HG03097 (cell line): ENCODE data around the gene CACUL1.
"Not testable (repeated sequence)": the region's sequence is repeated elsewhere in the genome, so short reads cannot be mapped to it uniquely, and the experiment has no call there.

Experiments used
- ATAC-seq: cut with Tn5 transposase; IDR thresholded peaks from one replicate; pipeline ENCODE4 v1.9.1; 2021; ENCODE audit not compliant: unreplicated experiment, low FRiP score

CACUL1 gene

DNA sequence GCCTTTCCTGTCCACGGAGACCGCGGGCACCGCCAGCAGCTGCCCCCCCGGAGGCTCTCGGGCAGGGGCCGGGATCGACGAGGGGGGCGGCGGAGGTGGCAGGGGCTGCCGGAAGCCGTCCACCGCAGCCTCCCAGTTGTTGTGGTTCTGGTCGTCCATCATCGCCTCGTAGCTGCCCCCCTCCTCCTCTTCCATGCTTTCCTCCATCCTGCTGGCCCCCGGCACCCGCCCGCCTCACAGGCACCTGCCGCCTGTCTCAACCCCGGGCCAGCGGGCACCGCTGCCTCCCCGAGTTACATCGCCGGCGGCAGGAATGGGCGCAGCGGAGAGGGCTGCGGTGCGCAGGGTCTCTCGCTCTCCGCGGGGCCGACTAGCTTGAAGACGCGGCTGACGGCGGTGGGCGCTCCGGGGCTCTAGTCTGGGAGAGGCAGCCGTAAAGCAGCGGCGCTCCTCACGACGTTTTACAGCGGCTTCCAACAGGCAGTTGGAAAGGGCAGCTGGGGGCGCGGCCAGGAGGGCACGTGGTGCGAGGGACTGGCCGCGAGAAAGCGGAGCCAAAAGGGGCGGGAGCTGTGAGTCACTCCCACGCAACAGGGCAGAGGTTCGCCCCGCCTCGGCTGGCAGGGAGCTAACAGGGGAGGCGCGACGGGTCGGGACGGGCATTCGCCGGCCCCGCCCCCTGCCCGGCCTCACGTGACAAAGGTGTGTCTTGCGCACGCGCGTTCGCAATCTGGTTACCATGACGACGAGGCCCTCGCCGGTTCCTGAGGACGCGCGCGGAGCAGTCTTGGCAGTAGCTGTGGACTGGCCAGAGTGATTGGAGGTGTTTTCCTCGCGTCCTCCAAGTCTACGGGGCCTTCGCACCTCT, at the start of gene CACUL1:
Gene CACUL1 (minus strand): TSS at position 415 of the 868 bp plus-strand sequence. CDS start 208 bp downstream, at position 207.
- peak; percentile 96 for ATAC-seq

DNA sequence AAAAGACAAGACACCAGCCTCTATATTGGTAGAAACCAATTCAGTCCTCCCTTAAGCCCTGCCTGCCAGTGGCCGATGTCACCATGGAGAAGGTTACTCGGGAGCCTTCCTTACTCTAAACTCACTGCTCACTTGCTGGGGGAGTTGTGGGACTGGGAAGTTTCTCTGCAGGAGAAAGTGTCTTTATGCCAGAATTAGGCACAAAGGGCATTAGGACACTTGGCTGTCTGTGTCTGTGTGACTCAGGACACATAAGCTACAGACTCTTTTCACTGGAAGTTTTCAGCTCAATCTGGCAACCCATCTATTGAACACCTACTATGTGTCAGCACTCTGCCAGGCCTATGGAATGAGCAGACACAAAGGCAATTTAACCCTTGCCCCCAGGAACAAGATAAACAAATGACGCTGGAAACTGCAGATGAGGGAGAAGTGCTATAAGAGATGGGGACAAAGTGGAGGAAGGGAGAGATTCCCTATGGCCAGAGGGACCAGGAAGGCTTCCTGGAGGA, 49.5 kb upstream of the CACUL1 start:
- no peak for ATAC-seq

GRCh38 chr10:118802126-118802793, 47.5 kb upstream of the CACUL1 start:
- no peak for ATAC-seq

DNA sequence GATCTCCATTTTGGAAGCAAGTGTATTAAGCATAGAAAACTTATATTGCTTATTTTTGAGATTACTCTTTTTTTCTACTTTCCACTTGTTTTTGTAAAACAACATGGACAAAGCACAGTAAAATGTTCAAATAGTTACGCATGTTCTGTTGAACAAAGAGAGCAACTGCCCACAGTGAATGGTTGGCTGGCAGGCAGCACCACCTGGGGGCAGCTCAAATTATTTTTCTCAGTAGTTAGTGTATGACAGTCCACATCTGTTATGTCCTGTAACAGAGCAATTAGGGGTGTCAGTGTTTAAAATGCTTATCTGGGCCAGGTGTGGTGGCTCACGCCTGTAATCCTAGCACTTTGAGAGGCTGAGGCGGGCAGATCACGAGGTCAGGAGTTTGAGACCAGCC, 46.1 kb upstream of the CACUL1 start:
- no peak for ATAC-seq

DNA sequence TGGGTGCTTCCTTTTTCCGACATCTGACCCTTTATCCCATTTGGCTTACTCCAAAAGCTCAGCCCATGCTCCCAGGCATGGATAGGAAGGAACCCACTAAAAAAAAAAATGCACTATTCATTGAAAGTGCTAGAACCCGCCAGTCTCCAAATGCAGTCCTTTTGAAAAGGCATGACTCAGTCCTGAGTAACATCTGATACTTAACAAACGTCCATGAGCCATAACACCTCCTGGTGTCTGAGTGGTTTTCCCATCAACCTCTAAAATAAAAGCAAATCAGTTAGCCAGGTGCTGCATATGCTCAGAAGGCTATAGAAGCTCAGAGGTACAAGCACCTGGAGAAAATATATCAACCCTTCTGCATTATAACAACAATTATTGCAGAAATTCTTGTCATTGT, 45.0 kb upstream of the CACUL1 start:
- no peak for ATAC-seq

- no peak for ATAC-seq
Measured at GRCh38 chr10:118798231-118798662, 43.5 kb upstream of the CACUL1 start.

GRCh38 chr10:118794971-118795370, 40.2 kb upstream of the CACUL1 start:
- not testable (repeated sequence) for ATAC-seq

DNA sequence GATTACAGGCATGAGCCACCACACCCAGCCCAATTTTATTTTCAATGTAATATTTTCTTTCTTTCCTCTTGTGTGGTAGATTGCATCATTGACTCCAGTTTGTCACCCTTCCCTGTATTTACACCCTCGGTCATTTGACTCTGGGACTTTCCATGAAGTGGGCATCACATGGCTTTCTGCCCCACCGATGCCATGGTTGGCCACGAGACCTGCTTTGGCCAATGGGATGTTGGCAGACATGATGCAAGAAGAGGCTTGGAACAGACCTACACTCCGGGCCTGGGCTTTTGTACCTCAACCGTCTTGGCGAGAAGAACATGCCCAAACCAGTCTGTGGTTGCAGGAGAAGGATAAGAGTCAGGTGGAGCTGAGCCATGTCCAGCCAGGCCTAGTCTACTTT, 38.8 kb upstream of the CACUL1 start:
- ATAC-seq, result no peak

DNA sequence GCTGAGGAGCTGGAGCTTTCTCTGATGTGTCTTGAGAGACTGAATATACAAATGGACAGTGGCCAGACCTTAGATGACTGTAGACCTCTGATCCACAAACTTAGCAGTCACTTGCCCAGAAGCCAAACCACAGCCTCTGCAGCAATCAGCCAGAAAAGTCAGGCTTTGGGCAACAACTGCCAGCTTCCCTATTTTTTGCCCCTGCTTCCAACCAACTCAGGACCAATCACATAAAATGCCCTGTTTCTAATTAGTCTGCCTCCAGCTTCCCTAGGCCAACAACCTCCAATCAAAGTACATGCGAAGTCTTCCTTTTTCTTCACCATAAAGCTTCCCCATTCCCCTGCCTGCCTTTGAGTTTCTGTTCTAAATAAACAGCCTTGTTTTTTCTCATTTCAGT, 37.8 kb upstream of the CACUL1 start:
- no peak for ATAC-seq

DNA sequence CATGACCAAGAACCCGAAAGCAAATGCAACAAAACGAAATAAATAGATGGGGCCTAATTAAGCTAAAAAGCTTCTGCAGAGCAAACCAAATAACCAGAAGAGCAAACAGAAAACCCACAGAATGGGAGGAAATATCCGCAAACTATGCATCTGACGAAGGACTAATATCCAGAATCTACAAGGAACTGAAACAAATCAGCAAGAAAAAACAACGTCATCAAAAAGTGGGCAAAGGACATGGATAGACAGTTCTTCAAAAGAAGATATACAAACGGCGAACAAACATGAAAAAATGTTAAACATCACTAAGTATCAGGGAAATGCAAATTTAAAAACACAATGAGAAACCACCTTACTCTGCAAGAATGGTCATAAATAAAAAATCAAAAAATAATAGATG, 35.3 kb upstream of the CACUL1 start:
- ATAC-seq, result no peak

DNA sequence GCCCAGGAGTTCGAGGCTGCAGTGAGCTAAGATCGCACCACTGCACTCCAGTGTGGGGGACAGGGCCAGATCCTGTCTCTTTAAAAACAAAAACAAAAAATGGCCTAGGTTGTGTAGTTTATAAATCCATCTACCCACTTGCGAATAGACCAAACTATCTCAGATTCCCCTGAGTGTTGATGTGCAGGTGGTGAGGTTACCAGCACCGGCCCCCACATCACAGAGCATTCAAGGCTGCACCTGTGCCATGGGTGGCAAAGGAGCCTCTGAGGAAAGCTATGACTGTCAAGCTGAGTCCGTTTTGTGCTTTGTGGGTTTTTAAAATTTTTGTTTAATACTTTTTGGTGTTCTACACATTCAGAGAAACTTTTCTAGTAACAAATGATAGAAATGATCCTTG, 30.8 kb upstream of the CACUL1 start:
- no peak for ATAC-seq

GRCh38 chr10:118783776-118784545, 29.2 kb upstream of the CACUL1 start:
- no peak for ATAC-seq

DNA sequence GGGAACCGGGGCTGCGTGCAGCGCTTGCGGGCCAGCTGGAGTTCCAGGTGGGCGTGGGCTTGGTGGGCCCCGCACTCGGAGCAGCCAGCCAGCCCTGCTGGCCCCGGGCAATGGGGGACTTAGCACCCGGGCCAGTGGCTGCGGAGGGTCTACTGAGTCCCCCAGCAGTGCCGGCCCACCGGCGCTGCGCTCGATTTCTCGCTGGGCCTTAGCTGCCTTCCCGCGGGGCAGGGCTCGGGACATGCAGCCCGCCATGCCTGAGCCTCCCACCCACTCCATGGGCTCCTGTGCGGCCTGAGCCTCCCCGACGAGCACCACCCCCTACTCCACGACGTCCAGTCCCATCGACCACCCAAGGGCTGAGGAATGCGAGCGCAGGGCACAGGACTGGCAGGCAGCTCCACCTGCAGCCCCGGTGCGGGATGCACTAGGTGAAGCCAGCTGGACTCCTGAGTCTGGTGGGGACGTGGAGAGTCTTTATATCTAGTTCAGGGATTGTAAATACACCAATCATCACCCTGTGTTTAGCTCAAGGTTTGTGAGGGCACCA, 28.2 kb upstream of the CACUL1 start:
- not testable (repeated sequence) for ATAC-seq

- ATAC-seq, result no peak
Measured at GRCh38 chr10:118781541-118781940, 26.8 kb upstream of the CACUL1 start.

DNA sequence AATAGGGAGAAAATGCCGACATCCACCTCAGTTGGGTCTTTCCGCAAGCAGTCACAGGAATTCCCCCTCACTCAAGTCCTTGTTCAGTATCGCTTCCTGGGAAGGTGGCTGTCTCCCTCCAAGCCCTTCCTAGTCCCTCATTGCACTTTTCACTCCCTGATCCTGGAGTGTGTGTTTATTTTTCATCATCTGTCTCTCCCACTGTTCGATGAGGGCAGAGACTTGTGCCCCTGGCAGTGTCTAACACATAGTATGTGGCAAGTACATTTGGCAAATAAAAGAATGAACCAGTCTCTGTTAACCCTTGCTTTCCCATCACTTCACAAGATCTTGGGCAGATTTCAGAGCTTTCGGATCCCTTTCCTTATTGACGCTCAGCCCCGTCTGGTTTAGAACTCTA, 24.0 kb upstream of the CACUL1 start:
- no peak for ATAC-seq

DNA sequence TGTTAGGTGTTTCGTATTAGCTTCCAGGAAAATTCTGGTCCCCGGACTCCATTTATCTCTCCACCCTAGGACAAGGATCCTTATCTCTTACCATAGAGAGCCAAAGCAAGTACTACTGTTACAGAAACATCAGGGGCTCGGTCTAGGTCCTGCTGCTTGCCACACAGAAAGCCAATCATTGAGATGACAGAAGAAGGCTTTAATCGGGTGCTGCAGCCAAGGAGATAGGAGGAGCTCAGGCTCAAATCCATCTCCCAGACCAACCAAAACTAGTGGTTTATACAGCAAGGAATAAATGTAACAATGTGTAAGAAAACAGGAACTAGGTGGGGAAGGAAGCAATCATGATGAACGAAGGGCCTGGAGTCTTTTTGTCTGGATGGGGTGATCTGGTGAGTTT, 22.2 kb upstream of the CACUL1 start:
- no peak for ATAC-seq

DNA sequence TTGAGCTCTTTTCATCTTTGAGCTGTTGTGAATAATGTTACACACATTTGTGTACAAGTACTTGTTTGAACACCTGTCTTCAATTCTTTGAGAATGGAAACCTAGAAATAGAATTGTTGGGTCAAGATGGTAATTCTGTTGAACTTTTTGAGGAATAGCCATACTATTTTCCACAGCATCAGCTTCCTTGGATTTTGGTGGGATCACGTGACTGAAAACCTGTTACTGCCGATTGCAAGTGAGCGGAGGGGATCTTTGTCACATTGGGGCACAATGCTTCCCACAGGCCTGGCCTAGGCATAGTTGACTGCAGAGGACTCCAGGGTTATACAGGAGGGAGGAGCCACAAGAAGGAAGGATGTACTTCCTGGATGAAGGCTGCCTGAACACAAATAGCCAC, 21.3 kb upstream of the CACUL1 start:
- no peak for ATAC-seq

DNA sequence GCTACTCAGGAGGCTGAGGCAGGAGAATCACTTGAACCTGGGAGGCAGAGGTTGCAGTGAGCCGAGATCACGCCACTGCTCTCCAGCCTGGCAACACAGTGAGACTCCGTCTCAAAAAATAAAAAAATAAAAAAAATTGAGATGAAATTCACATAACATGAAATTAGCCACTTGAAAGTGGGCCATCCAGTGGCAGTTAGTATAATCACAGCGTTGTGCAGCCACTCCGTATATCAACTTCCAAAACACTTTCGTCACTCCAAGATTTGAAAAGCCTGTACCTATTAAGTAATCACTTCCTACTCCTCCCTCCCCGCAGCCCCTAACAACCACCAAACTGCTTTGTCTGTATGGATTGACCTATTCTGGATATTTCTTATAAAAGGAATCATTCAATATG, 20.7 kb upstream of the CACUL1 start:
- ATAC-seq, result no peak

GRCh38 chr10:118773041-118773440, 18.3 kb upstream of the CACUL1 start:
- ATAC-seq, result no peak

- ATAC-seq, result no peak
Measured at GRCh38 chr10:118771976-118772375, 17.2 kb upstream of the CACUL1 start.
